GM12875 (cell line): ENCODE results near the gene CEACAM16.

ENCODE experiments used
- H3K4me3 ChIP-seq: one replicate; pipeline ENCODE4 v1.5.1; 2011; ENCODE audit warnings: low read depth, low read length, control low read depth
- TF ChIP-seq, protein P1 (sequence below): IDR thresholded peaks from 2 replicates; pipeline ENCODE4 v1.5.1; 2011; ENCODE audit warnings: low read depth, mild to moderate bottlenecking, control low read depth, inconsistent platforms, low read length, moderate library complexity, borderline replicate concordance; ENCODE audit not compliant: insufficient read depth

Gene CEACAM16

DNA sequence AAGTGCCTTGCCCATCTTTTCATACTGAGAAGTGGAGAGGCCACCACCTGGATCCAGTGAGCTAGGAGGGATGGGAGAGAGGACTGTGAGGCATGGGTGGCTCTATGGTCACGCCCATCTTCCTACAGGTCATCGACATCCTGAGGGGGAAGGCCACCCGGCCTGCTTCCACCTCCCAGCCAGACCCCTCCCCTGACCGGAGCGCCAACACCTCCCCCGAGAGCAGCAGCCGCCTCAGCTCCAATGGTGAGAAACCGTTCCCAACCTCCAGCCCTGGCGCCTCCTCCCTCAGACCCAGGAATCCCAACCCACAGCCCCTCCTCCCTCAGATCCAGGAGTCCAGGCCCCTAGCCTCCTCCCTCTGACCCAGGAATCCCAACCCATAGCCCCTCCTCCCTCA, 59.6 kb downstream of the CEACAM16 start:
- TF ChIP-seq, protein P1, sequence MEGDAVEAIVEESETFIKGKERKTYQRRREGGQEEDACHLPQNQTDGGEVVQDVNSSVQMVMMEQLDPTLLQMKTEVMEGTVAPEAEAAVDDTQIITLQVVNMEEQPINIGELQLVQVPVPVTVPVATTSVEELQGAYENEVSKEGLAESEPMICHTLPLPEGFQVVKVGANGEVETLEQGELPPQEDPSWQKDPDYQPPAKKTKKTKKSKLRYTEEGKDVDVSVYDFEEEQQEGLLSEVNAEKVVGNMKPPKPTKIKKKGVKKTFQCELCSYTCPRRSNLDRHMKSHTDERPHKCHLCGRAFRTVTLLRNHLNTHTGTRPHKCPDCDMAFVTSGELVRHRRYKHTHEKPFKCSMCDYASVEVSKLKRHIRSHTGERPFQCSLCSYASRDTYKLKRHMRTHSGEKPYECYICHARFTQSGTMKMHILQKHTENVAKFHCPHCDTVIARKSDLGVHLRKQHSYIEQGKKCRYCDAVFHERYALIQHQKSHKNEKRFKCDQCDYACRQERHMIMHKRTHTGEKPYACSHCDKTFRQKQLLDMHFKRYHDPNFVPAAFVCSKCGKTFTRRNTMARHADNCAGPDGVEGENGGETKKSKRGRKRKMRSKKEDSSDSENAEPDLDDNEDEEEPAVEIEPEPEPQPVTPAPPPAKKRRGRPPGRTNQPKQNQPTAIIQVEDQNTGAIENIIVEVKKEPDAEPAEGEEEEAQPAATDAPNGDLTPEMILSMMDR, result no peak
- H3K4me3 ChIP-seq, result no peak overlapping the region

DNA sequence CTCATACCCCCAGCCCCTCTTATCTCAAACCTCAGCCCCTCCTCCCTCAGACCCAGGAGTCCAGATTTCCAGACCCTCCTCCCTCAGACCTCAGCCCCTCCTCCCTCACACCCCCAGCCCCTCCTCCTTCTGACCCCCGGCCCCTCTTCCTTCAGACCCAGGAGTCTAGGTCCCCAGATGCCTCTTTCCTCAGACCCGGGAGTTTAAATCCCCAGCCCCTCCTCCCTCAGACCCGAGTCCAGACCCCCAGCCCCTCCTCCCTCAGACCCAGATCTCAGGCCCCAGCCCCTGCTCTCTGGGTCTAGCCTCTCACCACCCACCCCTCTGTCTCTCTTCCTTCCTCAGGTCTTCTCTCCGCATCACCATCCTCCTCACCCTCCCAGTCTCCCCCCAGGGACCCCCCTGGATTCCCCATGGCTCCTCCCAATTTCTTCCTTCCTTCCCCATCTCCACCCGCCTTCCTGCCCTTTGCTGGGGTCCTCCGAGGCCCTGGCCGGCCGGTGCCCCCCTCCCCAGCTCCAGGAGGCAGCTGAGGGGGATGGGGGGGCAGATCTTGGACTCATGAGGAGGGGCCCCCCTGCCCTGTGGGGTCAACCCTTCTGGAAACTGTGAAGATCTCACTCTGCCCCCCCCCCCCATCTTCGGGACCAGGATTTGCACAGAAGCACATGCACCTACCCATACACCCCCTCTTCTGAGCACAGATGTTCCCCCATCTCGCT, 60.3 kb downstream of the CEACAM16 start:
- TF ChIP-seq, protein P1, result no peak
- H3K4me3 ChIP-seq, result no peak overlapping the region
